Esophagus squamous epithelium (tissue), 5 donors: Measurements from ENCODE around the gene CCDC78. TPM values are rescaled to one million over a fixed set of nuclear protein-coding genes. Genes with fewer than 3 reads are reported as not detected.

ENCODE experiments used
- DNase-seq: peaks from one replicate; lab custom pipeline; 2025; lab: John Stamatoyannopoulos, UW
- H3K27ac ChIP-seq, 4 donors: fragments of 200-600 bp; sonication (generic); one replicate each; pipeline ENCODE4 v1.5.1; 2016 to 2019; ENCODE audit warnings: mild to moderate bottlenecking in 1 of 4
- H3K27me3 ChIP-seq, 4 donors: fragments of 200-600 bp; sonication (generic); 1 replicate in 3 of 4; 2 replicates in 1 of 4; pipeline versions ENCODE4 v1.5.1 to v1.6.0; 2017 to 2021; ENCODE audit warnings: antibody characterized with exemption in 1 of 4
- H3K36me3 ChIP-seq, 3 donors: fragments of 200-600 bp; sonication (generic); one replicate each; pipeline ENCODE4 v1.5.1; 2016 to 2019
- H3K4me1 ChIP-seq, 3 donors: fragments of 200-600 bp; sonication (generic); one replicate each; pipeline ENCODE4 v1.5.1; 2017 to 2019
- H3K4me3 ChIP-seq, 4 donors: fragments of 200-600 bp; sonication (generic); 1 replicate in 3 of 4; 2 replicates in 1 of 4; pipeline ENCODE4 v1.5.1; 2016 to 2019; ENCODE audit warnings: mild to moderate bottlenecking in 2 of 4, moderate library complexity in 1 of 4
- H3K9me3 ChIP-seq, 3 donors: fragments of 200-600 bp; sonication (generic); one replicate each; pipeline ENCODE4 v1.5.1; 2016 to 2019
- CTCF ChIP-seq, 6 experiments: fragments of 450-650 bp in 4 of 6; fragments of 200-600 bp in 2 of 6; sonication (generic) in 2 of 6; IDR thresholded peaks; one replicate each; pipeline ENCODE4 v1.5.1; 2016 to 2019; ENCODE audit warnings: antibody characterized with exemption in 6 of 6, mild to moderate bottlenecking in 4 of 6, moderate library complexity in 4 of 6
- POLR2A ChIP-seq, 4 donors: fragments of 450-650 bp; IDR thresholded peaks; one replicate each; pipeline ENCODE4 v1.6.1; 2017; ENCODE audit warnings: antibody characterized with exemption in 4 of 4, mild to moderate bottlenecking in 4 of 4, moderate library complexity in 3 of 4
- WGBS, 2 donors: methylation state at CpG; one replicate each; pipeline ENCODE4 v1.1.5; 2018; 5-methylcytosine and 5-hydroxymethylcytosine counted together
- intact Hi-C: fragments of 100-400 bp; cut with DNase I; formaldehyde crosslinking; loops from one replicate; pipeline ENCODE4 v1.15.0; 2022
- total RNA-seq, 4 donors: library from RNA; depleted of rRNA; stranded (reverse); fragments of >200 nt; gene quantifications; one replicate each; pipeline ENCODE4 v1.1.0, GENCODE V29; 2016
- donor health status: DM: yes; HTN: yes; CAD: no.

The CCDC78 gene
- total RNA-seq, 4 donors from 2014 or later, result under 0.01 to 1.0 (median 0.47) TPM

GRCh38 chr16:716768-717325 is 9.4 kb downstream of the CCDC78 start:
- Histone ChIP-seq H3K36me3 (no peaks in the 10 kb centered on the region), H3K27ac (no peak overlapping the region), H3K27me3 (peaks cover 0 to 47% (median 6%) of the 10 kb centered on the region in 4 donors), H3K4me3 (no peak overlapping the region), H3K9me3 (no peaks in the 10 kb centered on the region), H3K4me1 (peaks cover 32 to 75% (median 37%) of the 10 kb centered on the region in 3 donors)
- no peak for DNase-seq
- 94% methylated on average over 14 of the region's 29 CpGs; no CpG with 5 or more reads in 1 of the 2 donors for WGBS, 2 donors
- intact Hi-C loops, result no loop called here
- TF ChIP-seq CTCF (IDR thresholded peaks at IDR 0.05) (no peak), POLR2A (IDR thresholded peaks at IDR 0.05) (no peak)

- intact Hi-C loops, result no loop called here
- no peaks in the 10 kb centered on the region for H3K9me3 ChIP-seq
- DNase-seq, result no peak
Observed at GRCh38 chr16:716200-716568, 10.1 kb downstream of the CCDC78 start.

GRCh38 chr16:715477-716199 is 10.6 kb downstream of the CCDC78 start:
- intact Hi-C loops, result no loop called here
- Histone ChIP-seq H3K4me3 (peak overlapping the region; percentile 52 to 87 (median 62)), H3K9me3 (no peaks in the 10 kb centered on the region), H3K4me1 (peaks cover 31 to 77% (median 32%) of the 10 kb centered on the region in 3 donors), H3K27ac (peak overlapping the region in 2 of 4 donors; percentile 36 to 61), H3K36me3 (no peaks in the 10 kb centered on the region), H3K27me3 (peaks cover 6 to 59% (median 11%) of the 10 kb centered on the region in 4 donors)
- TF ChIP-seq POLR2A (IDR thresholded peaks at IDR 0.05) (no peak), CTCF (IDR thresholded peaks at IDR 0.05) (no peak)
- DNase-seq, result no peak
- 0% methylated on average over 2 of the region's 74 CpGs; no CpG with 5 or more reads in 1 of the 2 donors for WGBS, 2 donors

More at GRCh38 chr16:716200-716568, 10.1 kb downstream of the CCDC78 start:
- Histone ChIP-seq H3K4me3 (peak overlapping the region in 3 of 4 donors; percentile 52 to 87 (median 70)), H3K4me1 (peaks cover 32 to 75% (median 32%) of the 10 kb centered on the region in 3 donors), H3K27me3 (peaks cover 3 to 53% (median 7%) of the 10 kb centered on the region in 4 donors), H3K27ac (peak overlapping the region in 1 of 4 donors; percentile 61), H3K36me3 (no peaks in the 10 kb centered on the region)
- 26% methylated on average over 10 of the region's 12 CpGs; no CpG with 5 or more reads in 1 of the 2 donors for WGBS, 2 donors
- TF ChIP-seq POLR2A (IDR thresholded peaks at IDR 0.05) (no peak), CTCF (IDR thresholded peaks at IDR 0.05) (no peak)

GRCh38 chr16:714558-715476 is 11.4 kb downstream of the CCDC78 start, which contains the start of gene METRN:
Gene METRN, plus strand, starts transcription at chr16:715118. Its CDS starts 172 bp downstream, at chr16:715290.
- H3K9me3 ChIP-seq, result no peaks in the 10 kb centered on the region
- H3K4me3 ChIP-seq, result peak within 1 kb of the TSS; percentile 52 to 87 (median 62)
- H3K27ac ChIP-seq, result peak within 1 kb of the TSS in 2 of 4 donors; percentile 36 to 61
- no peak for DNase-seq
- H3K27me3 ChIP-seq, result peaks cover 6 to 67% (median 18%) of the 10 kb centered on the region in 4 donors
- intact Hi-C loops, result loop anchor here (5.0 kb wide), 1 partner anchor 72 kb away; the partner anchor contains the start of genes CHTF18 and RPUSD1
- H3K4me1 ChIP-seq, result peaks cover 23 to 74% (median 25%) of the 10 kb centered on the region in 3 donors
- peak in 1 of 4 donors; percentile 7 for TF ChIP-seq POLR2A (IDR thresholded peaks at IDR 0.05)
- no peak for TF ChIP-seq CTCF (IDR thresholded peaks at IDR 0.05)
- WGBS, 2 donors, result no CpG with 5 or more reads among the region's 108 CpGs
- H3K36me3 ChIP-seq, result no peaks in the 10 kb centered on the region
